ENCODE results near the gene SFT2D1. TPM values are rescaled to one million over a fixed set of nuclear protein-coding genes. Genes with fewer than 3 reads are reported as not detected.

SFT2D1 gene
- total and polyA plus RNA-seq, 8 donors: 4.7 to 96.8 (median 44.5) TPM

DNA sequence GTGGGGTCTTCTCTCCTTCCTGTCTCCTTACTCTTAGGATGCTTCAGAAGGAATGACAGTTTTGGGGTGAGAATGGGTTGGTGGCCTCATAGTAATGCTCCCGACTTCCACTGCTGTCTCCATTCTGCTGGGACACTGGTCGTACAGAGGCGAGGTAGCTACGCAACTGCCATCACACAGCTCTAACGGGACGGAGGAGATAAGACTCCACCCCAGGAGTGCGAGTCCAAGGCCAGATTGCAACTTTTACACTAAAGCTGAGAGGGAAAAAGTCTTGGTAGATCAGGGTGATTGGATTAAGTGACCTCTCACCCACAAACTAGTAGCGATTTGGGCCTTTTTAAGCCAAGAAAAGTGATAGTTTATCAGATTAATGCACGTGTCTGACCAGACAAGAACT, 32.4 kb downstream of the SFT2D1 start:
- intact Hi-C loops (cut with DNase I; ENCODE audit: low total_unique reads): no loop called here
- no peak for DNase-seq
- H3K4me1 ChIP-seq: peaks cover 18 to 30% (median 27%) of the 10 kb centered on the region in 4 donors
- no peaks in the 10 kb centered on the region for H3K9me3 ChIP-seq
- peaks cover 8 to 56% (median 32%) of the 10 kb centered on the region in 3 donors for H3K27me3 ChIP-seq
- no peak for TF ChIP-seq EP300 (IDR thresholded peaks at IDR 0.05)
- TF ChIP-seq, protein P1, sequence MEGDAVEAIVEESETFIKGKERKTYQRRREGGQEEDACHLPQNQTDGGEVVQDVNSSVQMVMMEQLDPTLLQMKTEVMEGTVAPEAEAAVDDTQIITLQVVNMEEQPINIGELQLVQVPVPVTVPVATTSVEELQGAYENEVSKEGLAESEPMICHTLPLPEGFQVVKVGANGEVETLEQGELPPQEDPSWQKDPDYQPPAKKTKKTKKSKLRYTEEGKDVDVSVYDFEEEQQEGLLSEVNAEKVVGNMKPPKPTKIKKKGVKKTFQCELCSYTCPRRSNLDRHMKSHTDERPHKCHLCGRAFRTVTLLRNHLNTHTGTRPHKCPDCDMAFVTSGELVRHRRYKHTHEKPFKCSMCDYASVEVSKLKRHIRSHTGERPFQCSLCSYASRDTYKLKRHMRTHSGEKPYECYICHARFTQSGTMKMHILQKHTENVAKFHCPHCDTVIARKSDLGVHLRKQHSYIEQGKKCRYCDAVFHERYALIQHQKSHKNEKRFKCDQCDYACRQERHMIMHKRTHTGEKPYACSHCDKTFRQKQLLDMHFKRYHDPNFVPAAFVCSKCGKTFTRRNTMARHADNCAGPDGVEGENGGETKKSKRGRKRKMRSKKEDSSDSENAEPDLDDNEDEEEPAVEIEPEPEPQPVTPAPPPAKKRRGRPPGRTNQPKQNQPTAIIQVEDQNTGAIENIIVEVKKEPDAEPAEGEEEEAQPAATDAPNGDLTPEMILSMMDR (IDR thresholded peaks at IDR 0.05): no peak
- TF ChIP-seq POLR2AphosphoS5 (IDR thresholded peaks at IDR 0.05): no peak
- no peak for TF ChIP-seq POLR2A (IDR thresholded peaks at IDR 0.05)
- no peaks in the 10 kb centered on the region for H3K36me3 ChIP-seq
- no peak overlapping the region for H3K4me3 ChIP-seq
- H3K27ac ChIP-seq: no peak overlapping the region
- WGBS, 5 donors: 73 to 86% (median 76%) methylated on average over 9 of the region's 9 CpGs

DNA sequence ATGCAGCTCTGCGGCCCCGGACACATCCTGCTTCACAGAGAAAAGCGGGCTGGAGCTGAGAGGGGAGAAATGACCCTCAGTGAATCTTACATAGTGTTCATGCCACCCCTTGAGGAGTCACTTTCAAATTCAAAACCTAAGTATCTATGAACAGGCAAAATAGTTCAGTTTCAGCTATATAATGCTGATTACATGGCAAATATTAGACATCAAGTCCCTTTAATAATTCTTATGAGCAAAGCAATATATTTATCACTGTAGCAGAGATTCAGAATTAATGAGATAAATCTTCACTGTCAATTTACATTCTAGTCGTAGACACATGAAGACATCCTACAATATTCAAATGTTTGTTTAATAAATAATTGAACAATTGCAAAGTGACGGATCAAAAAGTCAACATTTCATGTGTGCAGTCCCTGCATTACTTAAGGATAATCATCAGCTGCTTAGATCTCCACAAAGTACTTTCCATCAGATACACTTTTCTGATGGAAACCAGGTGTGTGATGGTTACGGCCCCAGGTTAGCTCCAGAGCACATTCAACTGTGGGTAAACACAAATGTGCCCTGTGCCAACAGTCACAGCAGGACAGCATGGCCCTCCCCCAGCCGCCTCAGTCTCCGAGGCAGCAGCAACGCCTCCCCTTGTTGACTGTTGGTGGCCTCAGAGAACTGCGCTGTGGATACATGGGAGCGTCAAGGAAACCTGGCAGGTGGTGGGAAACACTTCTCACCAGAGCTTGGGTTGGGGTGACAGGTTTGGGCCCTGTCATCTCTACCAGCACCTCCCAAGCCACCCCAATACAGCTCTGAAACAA, 33.4 kb downstream of the SFT2D1 start:
- intact Hi-C loops (cut with DNase I; ENCODE audit: low total_unique reads): no loop called here
- peak overlapping the region; percentile 48 to 71 (median 52) for H3K4me3 ChIP-seq
- peak; percentile 52 to 68 for DNase-seq

DNA sequence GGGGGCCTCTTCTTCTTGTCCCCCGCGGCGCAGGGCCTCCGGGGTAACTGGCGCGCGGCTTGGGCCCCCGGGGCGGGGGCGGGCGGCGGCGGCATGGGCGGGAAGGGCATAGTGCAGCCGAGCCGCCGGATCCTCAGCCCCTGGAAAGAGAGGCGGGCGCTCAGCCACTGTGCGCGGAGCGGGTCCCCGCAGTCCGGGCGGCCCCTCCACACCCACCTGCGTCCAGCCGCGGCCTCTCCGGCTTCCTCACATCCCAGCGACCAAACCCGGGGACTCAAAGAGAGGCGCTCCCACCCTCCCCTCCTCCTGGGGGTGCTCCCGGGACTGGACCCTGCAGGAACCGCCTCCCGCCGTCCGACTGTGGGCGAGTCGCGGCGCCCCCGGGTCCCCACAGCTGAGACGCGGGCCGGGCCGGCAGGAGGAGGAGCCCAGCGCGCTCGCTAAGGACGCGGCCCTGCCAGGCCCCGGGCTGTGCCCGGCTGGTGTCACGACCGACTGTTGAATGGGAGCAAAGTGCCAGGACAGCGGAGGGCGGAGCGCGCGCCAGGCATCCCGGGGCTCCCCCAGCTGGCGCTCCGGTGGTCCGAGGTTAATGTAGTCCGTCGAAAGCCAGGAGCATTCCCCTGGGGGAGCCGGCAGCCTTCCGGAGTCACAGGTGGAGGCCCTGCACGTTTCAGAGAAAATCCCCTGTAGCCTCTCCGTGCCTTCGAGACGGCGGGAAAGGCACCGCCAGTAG, 34.1 kb downstream of the SFT2D1 start, which contains the start of gene PRR18:
Gene PRR18 (minus strand): TSS at position 360 of the 736 bp plus-strand sequence. CDS start 250 bp downstream, at position 110.
- peaks cover 8 to 67% (median 32%) of the 10 kb centered on the region in 3 donors for H3K27me3 ChIP-seq
- DNase-seq: peak in 1 of 2 donors; percentile 47
- H3K27ac ChIP-seq: peak within 1 kb of the TSS in 1 of 5 donors; percentile 11
- TF ChIP-seq POLR2A (IDR thresholded peaks at IDR 0.05): no peak
- no peak for TF ChIP-seq EP300 (IDR thresholded peaks at IDR 0.05)
- no peak for TF ChIP-seq POLR2AphosphoS5 (IDR thresholded peaks at IDR 0.05)
- TF ChIP-seq, protein P1 (IDR thresholded peaks at IDR 0.05): no peak
- no peaks in the 10 kb centered on the region for H3K36me3 ChIP-seq
- 1 to 6% (median 2%) methylated on average over 11 to 74 of the region's 74 CpGs for WGBS, 5 donors
- peak within 1 kb of the TSS; percentile 48 to 71 (median 52) for H3K4me3 ChIP-seq
- peaks cover 18 to 30% (median 27%) of the 10 kb centered on the region in 4 donors for H3K4me1 ChIP-seq
- H3K9me3 ChIP-seq: no peaks in the 10 kb centered on the region
- intact Hi-C loops (cut with DNase I; ENCODE audit: low total_unique reads): no loop called here

More for the DNA sequence above, 33.4 kb downstream of the SFT2D1 start:
- 22 to 51% (median 31%) methylated on average over 6 to 11 of the region's 11 CpGs for WGBS, 5 donors
- peaks cover 18 to 30% (median 27%) of the 10 kb centered on the region in 4 donors for H3K4me1 ChIP-seq
- H3K36me3 ChIP-seq: no peaks in the 10 kb centered on the region
- TF ChIP-seq, protein P1 (IDR thresholded peaks at IDR 0.05): no peak
- TF ChIP-seq POLR2A (IDR thresholded peaks at IDR 0.05) (no peak), POLR2AphosphoS5 (IDR thresholded peaks at IDR 0.05) (no peak), EP300 (IDR thresholded peaks at IDR 0.05) (no peak)
- H3K9me3 ChIP-seq: no peaks in the 10 kb centered on the region
- H3K27ac ChIP-seq: no peak overlapping the region
- peaks cover 8 to 65% (median 32%) of the 10 kb centered on the region in 3 donors for H3K27me3 ChIP-seq

Measured in stomach (tissue), 9 donors.